Epithelial cell of prostate (primary cell): ENCODE data around the gene NPHP4.

Experiments
- DNase-seq: peaks from one replicate; pipeline ENCODE4 v3.0.0-alpha.2; 2011; ENCODE audit warnings: low read depth, low spot score
- H3K27ac ChIP-seq: fragments of 450-650 bp; 2 replicates; pipeline ENCODE4 v1.5.1; 2017; ENCODE audit warnings: mild to moderate bottlenecking

Gene NPHP4

DNA sequence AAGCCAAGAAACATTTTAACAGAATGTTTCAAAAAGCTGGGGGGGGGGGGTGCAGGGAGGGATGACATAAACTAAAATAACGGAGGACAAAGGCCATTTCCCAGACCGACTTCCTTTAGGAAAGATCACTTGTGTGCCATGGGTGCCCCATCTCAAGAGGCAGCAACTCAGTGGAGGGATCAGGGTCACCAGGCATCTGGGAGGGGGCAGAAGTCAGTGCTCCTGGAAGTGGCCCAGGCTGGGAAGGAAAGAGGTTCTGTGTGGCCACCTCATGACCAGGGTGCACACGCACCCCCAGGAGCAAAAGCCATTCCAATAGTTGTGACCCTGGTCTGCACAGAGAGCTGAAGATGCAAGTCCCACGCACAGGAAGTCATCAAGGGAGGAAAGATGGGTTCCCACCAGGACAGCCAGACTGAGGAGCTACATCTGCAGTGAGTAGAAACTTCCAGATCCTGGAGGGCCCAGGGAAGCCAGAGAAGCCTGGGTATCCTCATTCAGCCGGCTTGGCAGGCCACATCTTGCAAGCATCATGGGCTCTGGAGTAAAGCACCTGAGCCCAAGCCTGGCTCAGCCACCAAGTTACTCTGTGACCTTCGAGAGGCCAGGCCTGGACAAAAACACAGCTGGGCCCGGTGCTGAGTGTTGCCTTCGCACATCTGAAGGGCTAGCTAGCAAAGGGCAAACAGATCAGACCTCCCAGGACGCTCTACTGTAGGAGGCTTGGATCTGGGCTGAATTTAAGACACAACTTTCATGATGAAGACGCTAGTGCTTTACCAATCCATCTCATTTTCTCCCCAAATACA, 36.0 kb downstream of the NPHP4 start:
- DNase-seq = no peak
- no peak overlapping the region for H3K27ac ChIP-seq

- no peak overlapping the region for H3K27ac ChIP-seq
- DNase-seq = no peak
These were observed 36.7 kb downstream of the NPHP4 start for GRCh38 chr1:5955479-5955977.

DNA sequence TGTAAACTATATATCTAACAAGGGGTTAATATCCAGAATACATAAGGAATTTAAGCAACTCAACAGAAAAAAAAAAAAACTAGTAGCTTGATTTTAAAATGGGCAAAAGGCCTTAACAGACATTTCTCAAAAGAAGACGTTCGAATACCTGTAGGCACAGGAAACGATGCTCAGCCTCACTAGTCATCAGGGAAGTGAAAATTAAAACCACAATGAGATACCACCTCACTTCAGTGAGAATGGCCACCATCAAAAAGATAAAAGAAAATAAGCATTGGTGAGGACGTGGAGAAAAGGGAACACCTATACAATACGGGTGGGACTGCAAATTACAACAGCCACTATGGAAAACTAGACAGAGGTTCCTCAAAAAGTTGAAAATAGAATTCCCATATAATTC, 37.3 kb downstream of the NPHP4 start:
- no peak for DNase-seq
- H3K27ac ChIP-seq = no peak overlapping the region

DNA sequence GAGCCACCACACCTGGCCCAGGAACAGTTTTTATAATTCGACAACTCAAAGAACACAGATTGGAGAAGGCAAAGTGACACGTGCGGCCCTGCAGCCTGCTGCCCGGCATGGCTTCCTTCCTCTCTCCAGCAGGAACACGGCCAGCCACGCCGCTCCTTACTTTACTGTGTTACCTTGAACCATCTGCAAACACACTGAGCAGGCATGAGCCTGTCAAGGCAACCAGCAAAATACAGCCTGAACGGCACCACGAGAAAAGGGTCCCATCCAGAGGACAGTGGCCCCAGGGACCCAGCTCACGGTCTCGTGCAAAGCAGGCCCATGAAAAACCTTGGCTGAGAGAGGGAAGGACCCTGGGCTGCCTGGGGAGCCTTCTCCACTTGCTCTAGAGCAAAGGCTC, 38.8 kb downstream of the NPHP4 start:
- no peak for DNase-seq
- H3K27ac ChIP-seq = no peak overlapping the region

DNA sequence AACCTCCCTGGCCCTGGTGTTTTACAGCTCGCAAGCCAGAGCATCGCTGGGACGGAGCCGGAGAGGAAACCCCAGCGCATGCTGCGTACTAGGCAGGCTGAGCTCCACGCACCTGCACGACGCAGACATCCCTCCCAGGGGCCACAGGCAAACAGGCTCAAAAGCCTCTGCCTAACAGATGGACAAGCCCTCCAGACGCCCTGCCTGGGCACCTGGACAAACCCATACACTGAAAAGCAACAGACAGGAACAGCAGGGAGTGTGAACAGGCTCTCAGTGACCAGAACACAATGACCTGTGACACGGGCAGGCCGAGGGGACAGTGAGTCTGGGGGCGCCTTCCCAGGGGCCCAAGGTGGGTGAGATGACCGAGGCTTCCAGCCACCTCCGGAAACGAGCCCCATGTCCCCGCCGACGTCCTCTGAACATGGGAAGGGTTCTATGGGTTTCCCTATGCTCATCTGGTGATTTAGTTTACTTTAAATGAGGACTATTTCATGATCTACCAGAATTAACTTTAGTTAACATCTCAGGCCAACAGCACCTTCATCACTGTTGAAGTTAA, 40.3 kb downstream of the NPHP4 start:
- DNase-seq = no peak
- no peak overlapping the region for H3K27ac ChIP-seq

- DNase-seq = no peak
- H3K27ac ChIP-seq = no peak overlapping the region
These were observed 41.0 kb downstream of the NPHP4 start for GRCh38 chr1:5950994-5951785.

DNA sequence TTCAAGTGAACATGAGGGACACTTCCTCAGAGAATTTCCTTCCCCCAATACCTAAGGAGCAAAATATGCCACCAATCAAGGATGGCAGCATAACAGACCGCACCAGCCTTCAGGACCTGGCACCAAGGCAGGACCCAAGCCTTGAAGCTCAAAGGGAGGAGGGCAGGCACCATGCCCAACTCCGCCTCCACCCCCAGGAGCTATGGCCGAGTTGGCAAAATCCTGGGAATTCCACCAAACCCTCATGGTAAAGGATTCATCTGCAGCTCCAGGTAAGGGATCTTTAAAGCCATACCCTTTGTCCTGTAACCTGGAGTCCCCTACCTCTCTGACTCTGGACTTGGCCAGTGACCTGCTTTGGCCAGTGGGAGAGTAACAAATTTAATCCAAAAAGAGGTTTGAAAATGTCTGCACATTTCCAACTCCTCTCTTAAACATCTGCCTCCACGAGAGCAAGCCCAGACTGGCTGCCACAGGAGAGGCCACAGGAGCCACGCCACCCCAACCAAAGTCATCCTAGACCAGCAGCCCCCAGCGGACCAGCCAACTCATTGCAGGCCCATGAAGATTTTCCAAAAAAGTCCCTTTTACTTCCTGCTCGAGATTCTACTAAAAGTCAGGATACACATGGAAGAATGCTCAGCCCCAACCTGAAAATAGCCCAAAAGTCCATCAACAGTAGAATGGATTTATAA, 41.9 kb downstream of the NPHP4 start:
- no peak for DNase-seq
- H3K27ac ChIP-seq = no peak overlapping the region

GRCh38 chr1:5949761-5950100, 42.5 kb downstream of the NPHP4 start:
- DNase-seq = no peak
- no peak overlapping the region for H3K27ac ChIP-seq

DNA sequence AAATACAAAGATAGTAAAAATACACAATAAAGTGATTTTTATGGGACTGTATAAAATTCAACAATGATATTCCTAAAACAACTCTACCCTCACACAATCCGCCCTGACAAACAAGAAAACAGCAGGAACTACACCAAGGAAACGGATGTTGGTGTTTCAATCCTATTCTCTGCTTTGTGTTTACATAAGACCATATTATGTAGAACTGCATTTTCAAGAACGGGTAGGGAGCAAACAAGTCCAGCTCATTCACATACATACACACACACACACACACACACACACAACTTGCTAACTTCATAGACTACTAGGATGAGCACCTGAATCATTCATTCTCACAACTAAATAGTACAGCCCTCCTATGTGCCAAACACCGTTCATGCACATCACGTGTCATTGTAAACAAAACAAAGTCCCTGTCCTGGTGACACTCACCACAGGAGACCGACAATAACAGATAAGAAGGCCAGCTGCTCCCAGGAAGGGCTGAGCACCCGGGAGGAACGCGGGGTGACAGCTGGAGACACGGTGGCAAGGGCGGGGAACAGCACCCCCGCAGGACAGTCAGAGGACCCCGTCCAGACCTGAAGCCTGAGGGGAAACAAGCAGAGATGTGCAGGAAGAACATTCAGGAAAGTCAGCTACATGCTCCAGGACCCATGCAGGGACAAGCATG, 43.0 kb downstream of the NPHP4 start:
- no peak overlapping the region for H3K27ac ChIP-seq
- peak; percentile 14 for DNase-seq

DNA sequence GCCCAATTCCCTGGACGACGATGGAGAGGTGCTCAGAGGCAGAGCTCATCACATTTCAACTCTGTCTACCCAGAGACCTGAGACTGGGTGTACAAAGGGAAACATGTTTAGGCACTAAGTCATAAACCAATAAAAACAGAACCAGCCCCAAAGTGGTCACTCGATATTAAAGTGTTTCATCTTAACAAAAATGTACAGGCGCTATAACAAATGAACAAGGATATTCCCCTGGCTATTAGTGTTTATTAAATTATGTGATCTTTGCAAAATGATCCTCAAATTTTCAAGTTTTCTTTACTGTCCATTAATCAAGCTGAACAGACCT, 43.6 kb downstream of the NPHP4 start:
- no peak for DNase-seq
- no peak overlapping the region for H3K27ac ChIP-seq

DNA sequence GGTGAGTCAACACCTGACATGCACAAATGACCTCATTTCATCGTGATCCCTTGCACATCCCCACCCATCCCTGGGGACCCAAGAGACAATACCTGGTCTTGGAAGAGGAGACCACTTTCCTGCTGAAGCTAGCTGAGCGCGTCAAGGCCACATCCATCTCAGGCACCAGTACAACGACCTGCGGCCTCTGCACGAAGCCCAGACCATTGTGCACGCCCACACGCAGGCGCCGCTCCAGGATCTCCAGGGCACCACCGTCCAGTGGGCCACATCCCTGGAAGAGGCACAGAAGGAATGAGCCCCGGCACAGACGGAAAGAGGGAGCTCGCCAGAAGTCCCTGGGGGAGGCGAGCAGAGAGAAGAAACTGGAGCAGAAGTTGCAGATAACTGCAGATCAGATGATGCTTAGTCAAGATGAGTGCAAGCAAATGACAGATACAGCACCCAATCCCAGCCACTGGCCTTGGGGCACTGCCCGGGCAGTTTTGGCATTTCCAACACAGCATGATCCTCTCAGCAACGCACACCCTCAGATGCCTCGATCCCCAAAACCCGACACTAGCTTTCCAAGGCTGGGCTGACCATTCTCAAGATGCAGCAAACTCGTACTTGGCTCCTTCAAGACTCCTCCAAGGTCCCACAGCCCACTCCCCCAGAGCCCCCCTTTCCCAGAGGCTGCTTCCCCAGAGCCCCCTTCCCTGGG, 44.1 kb downstream of the NPHP4 start:
- DNase-seq = no peak
- no peak overlapping the region for H3K27ac ChIP-seq

DNA sequence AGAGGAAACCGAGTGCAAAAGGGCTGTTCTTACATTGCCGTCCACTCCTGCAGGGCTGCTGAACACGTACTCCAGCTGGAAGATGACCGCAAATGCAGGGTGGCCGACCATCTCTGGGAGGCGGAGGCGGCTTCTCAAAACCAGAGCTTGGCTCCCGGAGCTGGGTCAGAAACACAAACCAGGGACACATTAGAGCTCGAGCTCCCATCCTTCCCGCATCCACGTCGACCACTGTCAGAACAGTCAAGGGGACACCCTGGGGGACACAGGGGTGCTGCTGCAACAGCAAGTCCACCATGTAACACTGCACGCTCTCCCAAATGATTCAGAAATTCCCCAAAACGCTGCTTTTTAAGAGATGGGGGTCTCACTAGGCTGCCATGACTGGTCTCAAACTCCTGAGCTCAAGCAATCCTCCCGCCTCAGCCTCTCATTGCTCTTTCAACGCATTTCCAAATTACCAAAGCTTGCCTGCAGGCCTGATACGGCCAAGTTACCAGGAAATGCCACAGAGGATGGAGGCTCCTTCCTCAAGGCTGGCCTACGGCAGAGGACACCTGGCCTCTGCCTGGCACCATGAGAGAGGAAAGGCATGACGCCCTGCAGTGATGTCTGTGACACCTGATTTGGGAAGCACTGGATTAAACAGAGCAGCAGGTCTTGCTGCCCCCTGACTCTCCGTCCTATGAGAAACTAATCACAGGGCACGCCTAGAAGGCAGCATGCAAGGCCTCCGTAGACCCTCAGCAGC, 45.0 kb downstream of the NPHP4 start:
- H3K27ac ChIP-seq = no peak overlapping the region
- no peak for DNase-seq

DNA sequence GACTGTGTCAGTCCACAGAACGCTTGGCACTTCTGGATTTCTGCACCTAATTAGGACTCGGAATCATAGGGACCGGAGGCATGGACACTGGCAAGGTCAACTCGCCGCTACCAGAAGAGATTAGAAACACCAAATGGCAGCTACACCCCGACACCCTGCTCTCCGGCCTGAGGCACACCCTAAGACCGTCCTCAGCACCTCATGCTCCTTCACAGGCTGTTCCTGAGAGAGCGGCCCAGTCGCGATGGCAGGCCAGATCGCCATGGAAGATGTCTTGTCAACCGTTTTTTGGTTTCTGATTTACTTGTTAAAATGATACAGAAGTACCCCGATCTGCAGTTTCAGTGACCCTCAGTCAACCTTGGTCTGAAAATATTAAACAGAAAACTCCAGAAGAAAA, 46.8 kb downstream of the NPHP4 start:
- H3K27ac ChIP-seq = no peak overlapping the region
- DNase-seq = no peak

- DNase-seq = no peak
- H3K27ac ChIP-seq = no peak overlapping the region
These were observed 47.4 kb downstream of the NPHP4 start for GRCh38 chr1:5944843-5945167.

DNA sequence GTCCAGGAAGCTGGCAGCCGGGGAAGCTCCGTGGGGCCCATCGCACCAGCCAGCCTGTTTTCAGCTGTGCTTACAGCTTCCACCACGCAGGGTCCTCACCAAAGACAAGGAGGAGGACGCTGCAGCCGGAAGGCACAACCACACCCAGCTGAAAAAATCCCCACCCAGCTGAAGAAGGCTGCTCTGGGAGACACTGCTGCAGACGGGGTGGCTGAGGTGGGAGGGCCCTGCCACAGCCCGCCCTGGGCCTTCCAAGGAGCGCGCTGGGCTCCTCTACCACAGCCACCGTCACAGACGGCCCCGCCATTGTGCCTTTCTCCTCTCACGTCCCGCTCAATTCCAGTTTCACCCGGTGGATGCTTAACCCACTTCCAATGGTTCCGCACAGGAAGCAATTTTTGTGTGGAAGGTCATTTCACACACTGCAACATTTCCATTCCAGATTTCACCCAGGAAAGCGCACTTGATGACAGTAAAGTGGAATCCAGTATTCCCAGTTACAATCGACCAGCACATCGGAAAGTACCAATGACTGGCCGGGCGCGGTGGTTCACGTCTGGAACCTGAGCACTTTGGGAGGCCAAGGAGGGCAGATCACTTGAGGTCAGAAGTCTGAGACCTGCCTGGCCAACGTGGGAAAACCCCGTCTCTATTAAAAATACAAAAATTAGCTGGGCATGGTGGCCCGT, 47.9 kb downstream of the NPHP4 start:
- H3K27ac ChIP-seq = no peak overlapping the region
- DNase-seq = no peak

DNA sequence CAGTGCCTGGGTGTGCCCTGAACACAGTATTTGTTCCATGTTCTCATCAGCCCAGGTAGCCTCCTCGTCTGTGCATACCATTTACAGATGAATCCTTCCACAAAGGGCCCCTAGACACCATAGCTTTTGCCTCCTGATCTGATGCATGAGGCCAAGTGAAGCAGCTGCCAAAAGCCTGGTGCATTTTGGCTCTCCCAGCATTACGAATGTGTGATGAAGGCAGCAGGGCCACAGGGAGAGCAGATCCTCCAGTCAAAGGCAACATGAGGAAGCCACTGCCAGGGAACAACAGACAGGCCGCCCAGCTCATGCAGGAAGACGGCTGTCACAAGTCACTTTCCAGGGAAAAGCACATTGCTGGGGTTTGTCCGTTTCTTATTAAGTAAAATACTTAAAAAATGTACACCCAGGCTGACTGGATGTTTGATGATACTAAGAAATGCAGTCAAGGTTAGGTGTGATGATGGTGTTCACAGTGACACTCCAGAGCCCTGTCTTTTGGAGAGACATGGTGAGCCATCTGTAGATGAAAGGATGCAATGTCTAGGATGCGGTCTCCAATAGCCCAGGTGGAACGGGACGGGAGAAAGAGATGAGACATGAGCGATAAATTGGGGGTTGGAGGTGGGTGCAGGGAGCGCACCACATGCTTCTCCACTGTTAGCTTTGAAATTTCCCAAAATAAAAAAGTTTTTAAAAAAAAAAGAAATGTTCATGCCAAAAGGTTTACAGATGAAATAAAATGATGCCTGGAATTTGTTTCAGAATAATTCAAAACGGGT, 48.7 kb downstream of the NPHP4 start:
- no peak overlapping the region for H3K27ac ChIP-seq
- no peak for DNase-seq

- no peak overlapping the region for H3K27ac ChIP-seq
- no peak for DNase-seq
These were observed 50.6 kb downstream of the NPHP4 start for GRCh38 chr1:5941671-5942070.
